Measurements from ENCODE around the gene ATP1B1.

- TF ChIP-seq CTCF (IDR thresholded peaks at IDR 0.05) (no peak), EP300 (IDR thresholded peaks at IDR 0.05) (no peak)
These were observed 8.1 kb upstream of the ATP1B1 start for GRCh38 chr1:169098380-169098779.
